Activated T-helper 1 cell treated with anti-CD3 and anti-CD28 coated beads, Interleukin-12 subunit alpha, Interleukin-12 subunit beta, Interleukin-2, Interleukin-4 antibody, amounts not matched to agents 30 ng/mL and 10 ng/mL and 1 ng/mL, durations not matched to agents 14 hours and 24 hours and 36 hours (primary cell): Measurements from ENCODE around the gene NFIX. TPM values are rescaled to one million over a fixed set of nuclear protein-coding genes. Genes with fewer than 3 reads are reported as not detected.

Experiments used
- DNase-seq: peaks from one replicate; pipeline ENCODE4 v3.0.0; 2021; ENCODE audit warnings: low spot score
- H3K27ac Mint-ChIP-seq: one replicate; pipeline ENCODE4 v1.8.0; 2021; ENCODE audit warnings: mild to moderate bottlenecking, mixed read lengths
- H3K27me3 Mint-ChIP-seq: one replicate; pipeline ENCODE4 v1.8.0; 2022; ENCODE audit warnings: mild to moderate bottlenecking, moderate library complexity, mixed read lengths; ENCODE audit not compliant: insufficient read depth
- H3K36me3 Mint-ChIP-seq: one replicate; pipeline ENCODE4 v1.8.0; 2021; ENCODE audit warnings: low read depth, mixed read lengths
- H3K4me1 Mint-ChIP-seq: one replicate; pipeline ENCODE4 v1.8.0; 2021; ENCODE audit warnings: low read depth, mixed read lengths
- H3K4me3 Mint-ChIP-seq: one replicate; pipeline ENCODE4 v1.8.0; 2021; ENCODE audit warnings: mild to moderate bottlenecking, moderate library complexity, mixed read lengths
- H3K9me3 Mint-ChIP-seq: one replicate; pipeline ENCODE4 v1.8.0; 2021; ENCODE audit warnings: mixed read lengths
- intact Hi-C: fragments of 100-400 bp; cut with micrococcal nuclease; formaldehyde crosslinking; loops from one replicate; pipeline ENCODE4 v1.15.1; 2024
- total RNA-seq: library from RNA; stranded (reverse); gene quantifications from 2 replicates; pipeline ENCODE4 v1.2.3, GENCODE V29; 2022

NFIX gene
- total RNA-seq, 1 donor from 2014 or later = 8.0 TPM

DNA sequence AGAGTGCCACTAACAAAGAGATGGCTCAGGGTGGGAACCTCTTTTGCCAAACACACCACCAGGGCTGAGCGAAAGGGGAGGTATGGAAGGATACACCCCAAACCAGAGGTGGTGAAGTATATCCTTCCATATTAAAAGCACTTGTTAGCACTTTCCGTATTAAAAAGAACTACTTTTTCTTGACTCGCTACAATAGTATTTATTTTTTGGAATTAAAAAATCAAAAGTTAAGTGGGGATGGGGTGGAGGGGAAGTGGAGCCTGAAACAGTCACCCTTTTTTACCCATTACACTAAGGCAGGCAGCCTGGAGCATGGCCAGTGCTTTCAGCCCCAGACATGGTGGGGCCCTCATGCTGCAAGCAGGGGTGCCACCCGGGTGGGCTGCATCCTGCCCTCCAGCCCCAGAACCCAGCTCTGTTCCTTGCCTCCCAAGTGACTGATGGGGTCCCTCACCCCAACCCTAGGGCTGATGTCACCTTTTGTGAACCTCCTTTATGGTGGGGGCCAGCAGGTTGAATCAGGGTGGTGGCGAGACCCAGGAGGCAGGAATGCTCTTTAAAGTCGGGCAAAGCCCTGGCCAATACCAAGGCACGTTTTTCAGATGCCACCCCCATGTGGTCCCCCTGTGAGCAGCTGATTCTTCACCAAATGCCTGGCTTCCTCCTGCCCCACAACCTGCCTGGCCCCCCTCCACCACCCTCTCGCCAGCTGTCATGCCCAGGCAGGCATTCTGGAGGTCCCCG, 76.3 kb downstream of the NFIX start:
- Mint-ChIP-seq H3K4me1 (no peaks in the 10 kb centered on the region), H3K27me3 (peaks cover 2% of the 10 kb centered on the region), H3K27ac (no peak overlapping the region), H3K36me3 (no peaks in the 10 kb centered on the region), H3K4me3 (no peak overlapping the region), H3K9me3 (no peaks in the 10 kb centered on the region)
- intact Hi-C loops = no loop called here
- DNase-seq = no peak

DNA sequence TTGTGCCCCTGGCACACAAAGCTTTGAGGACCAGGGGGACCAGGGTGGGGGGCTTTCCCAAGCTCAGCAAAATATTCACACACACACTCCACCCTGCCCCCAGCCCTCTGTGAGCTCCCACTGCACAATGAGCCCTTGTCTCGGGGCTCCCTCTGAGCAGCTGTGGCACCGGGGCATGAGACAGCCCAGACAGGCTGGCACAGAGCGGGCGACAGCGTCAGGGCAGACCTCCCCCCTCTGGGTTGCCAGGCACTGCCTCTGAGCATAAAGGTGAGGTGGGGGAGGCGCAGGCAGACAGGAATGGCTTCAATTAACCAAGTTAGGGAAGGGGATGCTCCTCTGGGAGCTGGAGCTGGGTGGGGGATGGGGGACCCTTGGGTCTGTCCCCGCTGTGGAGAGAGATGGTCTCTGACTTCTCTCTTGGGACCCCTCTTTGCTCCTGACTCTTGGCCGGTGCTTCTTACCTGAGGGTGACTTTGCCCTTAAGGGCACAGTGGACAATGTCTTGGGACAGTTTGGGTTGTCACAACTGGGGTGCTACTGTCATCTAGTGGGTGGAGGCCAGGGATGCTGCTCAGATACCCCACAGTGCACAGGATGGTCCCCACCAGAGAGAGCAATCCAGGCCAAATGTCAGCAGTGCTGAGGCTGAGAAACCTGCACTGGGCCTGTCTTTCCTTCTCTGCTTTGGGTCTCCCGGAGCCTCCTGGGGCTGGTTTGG, 77.1 kb downstream of the NFIX start:
- no peak for DNase-seq
- Mint-ChIP-seq H3K9me3 (no peaks in the 10 kb centered on the region), H3K4me1 (no peaks in the 10 kb centered on the region)

DNA sequence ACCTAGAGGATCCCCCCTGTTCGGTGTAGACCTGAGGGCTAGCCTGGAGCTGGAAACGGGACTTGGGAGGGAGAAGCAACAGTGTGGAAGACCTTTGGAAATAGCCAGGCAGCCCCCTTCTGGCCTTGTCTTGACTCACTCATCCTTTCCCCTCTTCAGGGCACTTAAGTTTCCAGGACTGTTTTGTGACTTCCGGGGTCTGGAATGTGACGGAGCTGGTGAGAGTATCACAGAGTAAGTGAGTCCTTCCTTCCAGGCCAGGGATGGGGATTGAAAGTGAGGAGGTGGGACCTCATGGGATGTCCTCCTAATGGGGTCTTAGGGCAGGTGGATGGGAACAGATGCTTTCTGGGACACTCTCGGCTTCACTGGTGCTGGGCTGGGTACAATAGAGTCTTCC, 78.0 kb downstream of the NFIX start:
- H3K4me3 Mint-ChIP-seq = no peak overlapping the region
- no peak overlapping the region for H3K27ac Mint-ChIP-seq
- H3K36me3 Mint-ChIP-seq = no peaks in the 10 kb centered on the region
- peaks cover 2% of the 10 kb centered on the region for H3K27me3 Mint-ChIP-seq
- H3K4me1 Mint-ChIP-seq = no peaks in the 10 kb centered on the region
- H3K9me3 Mint-ChIP-seq = no peaks in the 10 kb centered on the region
- intact Hi-C loops = no loop called here
- DNase-seq = no peak

More for the DNA sequence above, 77.1 kb downstream of the NFIX start:
- intact Hi-C loops = no loop called here
- Mint-ChIP-seq H3K4me3 (no peak overlapping the region), H3K27me3 (peaks cover 2% of the 10 kb centered on the region), H3K27ac (no peak overlapping the region), H3K36me3 (no peaks in the 10 kb centered on the region)

DNA sequence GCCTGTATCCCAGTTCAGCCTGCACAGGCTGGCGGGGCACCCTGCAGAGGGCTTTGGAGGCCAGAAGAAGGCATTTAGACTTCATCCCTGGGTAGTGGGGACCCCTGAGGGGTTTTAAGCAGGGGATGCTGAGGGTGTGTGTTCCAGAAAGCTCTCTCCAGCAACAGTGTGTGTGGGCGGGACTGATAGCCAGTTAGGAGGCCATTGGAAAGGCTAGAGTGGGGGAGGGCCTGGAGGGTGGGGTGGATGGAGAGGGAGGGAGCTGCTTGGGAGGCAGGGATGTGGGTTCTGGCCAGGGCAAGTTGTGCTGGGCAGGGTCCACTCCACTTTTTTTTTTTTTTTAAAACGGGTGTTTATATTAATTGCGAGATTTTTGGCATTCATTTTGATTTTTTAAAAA, 79.1 kb downstream of the NFIX start:
- no peaks in the 10 kb centered on the region for H3K9me3 Mint-ChIP-seq
- no peak for DNase-seq
- peaks cover 3% of the 10 kb centered on the region for H3K27me3 Mint-ChIP-seq
- H3K36me3 Mint-ChIP-seq = no peaks in the 10 kb centered on the region
- no peak overlapping the region for H3K4me3 Mint-ChIP-seq
- no peak overlapping the region for H3K27ac Mint-ChIP-seq
- intact Hi-C loops = no loop called here
- H3K4me1 Mint-ChIP-seq = no peaks in the 10 kb centered on the region

DNA sequence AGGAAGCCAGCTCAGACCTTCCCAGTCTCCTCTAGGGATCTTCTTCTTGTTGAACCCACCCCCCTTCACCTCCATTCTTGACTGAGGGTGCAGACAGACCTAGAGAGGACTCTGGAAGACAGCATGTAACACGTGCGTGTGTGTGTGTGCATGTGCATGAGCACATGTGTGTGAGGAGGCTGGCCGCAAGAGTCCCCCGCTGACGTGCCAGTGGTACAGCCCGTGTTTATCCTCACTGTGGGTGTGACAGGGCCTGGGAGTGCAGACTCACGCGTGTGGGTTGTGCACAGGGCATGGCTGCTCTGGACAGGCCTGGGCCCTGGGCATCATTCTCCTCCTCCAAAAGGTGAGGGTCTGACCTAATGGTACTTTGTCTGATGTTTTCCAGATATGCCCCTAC, 81.0 kb downstream of the NFIX start:
- no peak for DNase-seq
- Mint-ChIP-seq H3K36me3 (no peaks in the 10 kb centered on the region), H3K9me3 (no peaks in the 10 kb centered on the region), H3K27me3 (peaks cover 2% of the 10 kb centered on the region), H3K4me3 (no peak overlapping the region), H3K4me1 (no peaks in the 10 kb centered on the region), H3K27ac (no peak overlapping the region)
- intact Hi-C loops = no loop called here

DNA sequence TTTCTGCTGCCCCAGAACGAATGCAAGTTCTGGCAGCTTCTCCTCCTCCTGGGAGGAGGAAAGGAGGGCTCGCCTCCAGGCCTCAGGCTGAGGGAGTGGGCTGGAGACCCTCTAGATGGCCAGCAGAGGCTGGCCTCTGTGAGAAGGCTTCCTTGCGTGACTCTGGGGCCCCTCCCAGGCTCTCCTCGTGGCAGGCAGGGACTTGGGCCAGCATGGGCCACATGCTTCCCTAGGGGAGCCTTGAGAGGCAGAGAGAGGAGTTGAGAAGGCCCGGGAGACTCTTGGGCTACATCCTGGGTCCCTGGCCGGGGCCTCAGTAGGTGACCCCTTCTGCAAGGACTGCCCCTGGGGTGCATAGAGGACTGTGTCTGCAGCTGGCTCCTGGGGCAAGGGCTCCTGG, 81.5 kb downstream of the NFIX start:
- Mint-ChIP-seq H3K36me3 (no peaks in the 10 kb centered on the region), H3K27ac (no peak overlapping the region), H3K4me3 (no peak overlapping the region), H3K9me3 (no peaks in the 10 kb centered on the region), H3K4me1 (no peaks in the 10 kb centered on the region), H3K27me3 (peaks cover 2% of the 10 kb centered on the region)
- DNase-seq = no peak
- intact Hi-C loops = no loop called here

DNA sequence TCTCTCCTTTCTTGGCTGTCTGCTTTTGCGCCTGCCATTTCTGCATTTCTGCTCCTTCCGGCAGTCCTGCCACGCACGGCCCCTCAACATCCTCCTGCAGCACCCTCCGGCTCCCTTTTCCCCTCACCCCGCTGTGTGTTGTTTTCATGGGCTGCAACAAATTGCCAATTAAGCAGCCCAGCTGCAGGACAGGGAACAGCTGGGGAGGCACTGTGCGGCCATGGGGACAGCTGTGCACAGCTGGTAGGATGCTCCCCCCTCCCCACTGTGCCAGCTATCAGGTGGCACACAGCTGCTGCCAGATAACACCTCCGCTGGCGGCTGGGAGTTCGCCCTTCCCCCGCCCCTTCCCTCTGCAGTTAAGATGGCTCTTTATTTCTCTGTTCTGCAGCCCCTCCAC, 82.0 kb downstream of the NFIX start:
- no peak overlapping the region for H3K27ac Mint-ChIP-seq
- H3K4me3 Mint-ChIP-seq = no peak overlapping the region
- H3K9me3 Mint-ChIP-seq = no peaks in the 10 kb centered on the region
- H3K36me3 Mint-ChIP-seq = no peaks in the 10 kb centered on the region
- peaks cover 2% of the 10 kb centered on the region for H3K27me3 Mint-ChIP-seq
- intact Hi-C loops = no loop called here
- H3K4me1 Mint-ChIP-seq = no peaks in the 10 kb centered on the region
- DNase-seq = no peak

DNA sequence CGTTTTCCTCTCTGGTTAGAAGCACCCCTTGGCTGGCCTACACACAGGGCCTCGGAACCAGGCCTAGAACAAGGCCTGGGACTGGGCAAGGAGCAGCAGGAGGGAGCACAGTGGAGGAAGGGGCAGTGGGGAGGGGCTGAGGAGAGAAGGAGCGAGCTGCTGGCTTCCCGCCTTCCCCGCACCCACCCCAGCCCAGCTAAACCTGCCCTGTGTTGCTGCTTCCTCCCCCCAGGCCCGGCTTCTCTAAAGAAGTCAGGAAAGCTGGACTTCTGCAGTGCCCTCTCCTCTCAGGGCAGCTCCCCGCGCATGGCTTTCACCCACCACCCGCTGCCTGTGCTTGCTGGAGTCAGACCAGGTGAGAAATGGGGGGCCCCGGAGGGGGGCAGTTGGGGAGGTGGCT, 83.1 kb downstream of the NFIX start:
- Mint-ChIP-seq H3K4me1 (no peaks in the 10 kb centered on the region), H3K27me3 (peaks cover 2% of the 10 kb centered on the region), H3K9me3 (no peaks in the 10 kb centered on the region), H3K36me3 (no peaks in the 10 kb centered on the region), H3K4me3 (no peak overlapping the region), H3K27ac (no peak overlapping the region)
- intact Hi-C loops = no loop called here
- no peak for DNase-seq

DNA sequence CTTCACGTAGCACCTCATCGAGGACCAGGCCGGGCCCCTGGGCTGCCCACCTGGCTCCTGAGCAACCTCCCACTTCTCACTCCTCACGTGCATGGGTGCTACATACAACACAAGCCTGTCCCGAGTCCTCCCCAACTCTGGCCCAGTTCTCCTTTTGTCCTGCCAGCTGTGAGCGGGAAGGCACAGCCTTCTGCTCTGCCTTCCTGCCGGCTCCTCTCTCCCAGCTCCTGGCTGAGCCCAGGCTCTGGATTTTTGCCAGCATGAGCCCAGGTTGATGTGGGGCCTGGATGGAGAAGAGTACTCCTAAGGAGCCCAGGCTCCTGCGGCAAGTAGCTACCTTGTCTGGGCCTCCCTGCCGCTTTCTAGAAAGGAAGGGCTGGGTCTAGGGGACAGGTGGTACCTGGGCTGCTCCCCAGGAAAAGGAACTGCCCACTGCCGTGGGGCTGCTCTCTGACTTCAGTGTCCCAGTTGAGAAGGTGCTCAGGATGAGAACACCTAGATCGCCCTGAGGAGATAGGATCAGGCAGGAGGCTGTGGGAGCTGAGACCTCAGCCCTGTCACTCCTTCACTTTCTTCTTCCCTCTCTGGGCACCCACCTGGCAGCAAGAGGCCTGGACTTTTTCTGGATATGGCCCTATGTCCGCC, 83.7 kb downstream of the NFIX start:
- intact Hi-C loops = no loop called here
- DNase-seq = no peak
- Mint-ChIP-seq H3K27me3 (peaks cover 2% of the 10 kb centered on the region), H3K4me1 (no peaks in the 10 kb centered on the region), H3K4me3 (no peak overlapping the region), H3K27ac (no peak overlapping the region), H3K9me3 (no peaks in the 10 kb centered on the region), H3K36me3 (no peaks in the 10 kb centered on the region)

DNA sequence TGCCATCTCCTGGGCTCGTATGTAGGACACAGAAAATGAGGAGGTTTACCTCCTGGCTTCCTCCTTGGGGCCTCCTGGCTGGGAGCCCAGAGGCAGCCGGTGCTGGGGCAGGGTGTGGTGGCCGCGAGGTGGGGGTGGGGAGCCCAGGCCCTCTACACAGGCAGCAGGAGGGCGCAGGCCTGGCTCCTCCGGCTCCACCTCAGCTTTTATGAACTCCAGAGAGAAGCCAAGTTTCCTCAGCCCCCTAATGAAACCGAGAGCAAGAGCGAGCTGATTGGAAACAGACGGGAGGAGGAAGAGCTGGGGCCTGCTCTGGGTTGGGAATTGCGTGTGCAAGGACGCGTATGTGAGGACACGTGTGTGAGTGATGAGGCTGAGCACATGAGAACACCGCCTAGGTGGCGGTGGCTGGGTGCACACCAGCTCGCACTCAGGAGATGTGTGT, 84.3 kb downstream of the NFIX start:
- no peak for DNase-seq
- H3K27me3 Mint-ChIP-seq = peaks cover 6% of the 10 kb centered on the region
- intact Hi-C loops = no loop called here
- H3K36me3 Mint-ChIP-seq = no peaks in the 10 kb centered on the region
- H3K4me3 Mint-ChIP-seq = no peak overlapping the region
- H3K27ac Mint-ChIP-seq = no peak overlapping the region
- H3K9me3 Mint-ChIP-seq = no peaks in the 10 kb centered on the region
- H3K4me1 Mint-ChIP-seq = no peaks in the 10 kb centered on the region

DNA sequence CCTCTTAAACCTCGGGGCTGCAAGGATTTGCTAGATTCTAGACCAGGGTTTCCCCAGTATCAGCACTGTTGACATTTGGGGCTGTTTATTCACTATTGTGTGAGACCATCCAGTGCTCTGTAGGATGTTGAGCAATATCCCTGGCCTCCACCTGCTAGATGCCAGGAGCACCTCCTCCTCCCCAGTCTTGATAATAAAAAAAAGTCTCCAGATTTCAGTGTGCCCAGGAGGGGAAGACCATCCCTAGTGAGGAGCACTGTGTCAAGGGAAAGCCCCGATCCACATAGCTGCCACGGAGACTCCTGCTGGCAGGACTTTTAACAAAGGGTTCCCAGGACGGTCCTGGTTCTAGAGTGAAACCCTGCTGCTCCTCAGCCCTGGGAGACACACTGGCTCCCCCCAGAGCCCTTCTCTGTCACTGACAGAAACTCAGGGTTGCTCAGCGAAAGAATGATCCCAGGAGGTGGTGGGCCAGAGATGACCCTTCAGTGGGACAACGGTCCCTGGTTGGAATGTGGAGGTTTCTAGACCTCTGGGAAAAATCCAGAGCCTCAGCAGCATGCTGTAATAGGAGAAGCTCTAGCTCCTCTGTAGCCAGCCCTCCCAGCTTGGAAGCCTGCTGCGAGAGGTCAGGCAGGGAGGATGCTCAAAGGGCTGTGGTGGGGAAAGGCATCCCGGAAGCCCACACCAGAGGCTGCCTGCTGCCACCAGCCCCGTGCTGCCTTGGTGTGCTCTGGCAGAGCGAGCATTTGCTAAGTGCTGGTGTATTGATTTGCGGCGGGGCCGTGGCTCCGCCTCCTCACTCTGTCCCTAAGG, 87.1 kb downstream of the NFIX start:
- Mint-ChIP-seq H3K4me1 (no peaks in the 10 kb centered on the region), H3K27me3 (peaks cover 8% of the 10 kb centered on the region), H3K9me3 (no peaks in the 10 kb centered on the region), H3K27ac (no peak overlapping the region), H3K4me3 (no peak overlapping the region), H3K36me3 (no peaks in the 10 kb centered on the region)
- no peak for DNase-seq
- intact Hi-C loops = no loop called here

DNA sequence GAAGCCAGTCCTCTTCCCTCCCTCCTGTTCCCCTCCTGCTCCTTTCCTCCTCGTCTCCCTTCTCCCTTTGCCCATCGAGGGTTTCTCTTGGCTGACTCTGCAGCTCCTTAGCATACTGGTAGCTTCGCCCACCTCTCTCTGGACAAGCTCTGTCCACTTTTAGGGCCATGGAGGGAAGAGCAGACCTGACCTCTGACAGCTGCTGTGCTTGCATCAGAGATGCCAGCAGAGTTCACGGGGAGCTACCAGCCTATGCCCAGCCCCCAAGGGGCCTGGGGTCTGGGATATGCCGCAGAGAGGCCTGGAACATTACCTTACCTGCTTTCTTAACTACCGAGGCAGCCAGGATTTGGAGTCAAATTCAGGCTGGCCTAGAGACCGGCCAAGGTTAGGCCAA, 87.7 kb downstream of the NFIX start:
- Mint-ChIP-seq H3K36me3 (no peaks in the 10 kb centered on the region), H3K27me3 (peaks cover 8% of the 10 kb centered on the region), H3K4me3 (no peak overlapping the region), H3K4me1 (no peaks in the 10 kb centered on the region), H3K27ac (no peak overlapping the region), H3K9me3 (no peaks in the 10 kb centered on the region)
- intact Hi-C loops = no loop called here
- DNase-seq = no peak

DNA sequence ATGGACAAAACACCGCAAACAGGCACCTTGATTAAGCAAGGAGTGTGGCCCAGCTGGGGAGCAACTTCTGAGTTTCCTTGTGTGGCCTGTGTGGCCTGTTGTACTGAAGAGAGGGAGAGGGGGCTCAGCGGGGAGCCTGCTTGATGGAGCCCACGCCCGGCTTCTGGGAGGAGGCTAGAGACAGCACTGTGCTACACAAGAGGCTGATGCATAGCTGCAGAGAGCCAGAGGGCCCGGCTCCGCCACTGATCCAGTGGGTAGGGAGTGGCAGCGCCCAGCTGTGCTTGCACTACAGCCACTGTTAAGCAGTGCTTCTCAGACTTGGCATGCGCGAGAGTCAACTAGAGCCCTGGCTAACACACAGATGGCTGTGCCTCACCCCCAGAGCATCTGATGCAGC, 88.4 kb downstream of the NFIX start:
- DNase-seq = no peak
- Mint-ChIP-seq H3K4me1 (no peaks in the 10 kb centered on the region), H3K36me3 (no peaks in the 10 kb centered on the region), H3K9me3 (no peaks in the 10 kb centered on the region), H3K4me3 (no peak overlapping the region), H3K27ac (no peak overlapping the region), H3K27me3 (peaks cover 8% of the 10 kb centered on the region)
- intact Hi-C loops = no loop called here
